HuH-7 (cell line): ENCODE measurements around the gene DLL1.

Experiments
- DNase-seq: peaks from one replicate; pipeline ENCODE4 v3.0.0; 2011; ENCODE audit warnings: low spot score

The DLL1 gene

DNA sequence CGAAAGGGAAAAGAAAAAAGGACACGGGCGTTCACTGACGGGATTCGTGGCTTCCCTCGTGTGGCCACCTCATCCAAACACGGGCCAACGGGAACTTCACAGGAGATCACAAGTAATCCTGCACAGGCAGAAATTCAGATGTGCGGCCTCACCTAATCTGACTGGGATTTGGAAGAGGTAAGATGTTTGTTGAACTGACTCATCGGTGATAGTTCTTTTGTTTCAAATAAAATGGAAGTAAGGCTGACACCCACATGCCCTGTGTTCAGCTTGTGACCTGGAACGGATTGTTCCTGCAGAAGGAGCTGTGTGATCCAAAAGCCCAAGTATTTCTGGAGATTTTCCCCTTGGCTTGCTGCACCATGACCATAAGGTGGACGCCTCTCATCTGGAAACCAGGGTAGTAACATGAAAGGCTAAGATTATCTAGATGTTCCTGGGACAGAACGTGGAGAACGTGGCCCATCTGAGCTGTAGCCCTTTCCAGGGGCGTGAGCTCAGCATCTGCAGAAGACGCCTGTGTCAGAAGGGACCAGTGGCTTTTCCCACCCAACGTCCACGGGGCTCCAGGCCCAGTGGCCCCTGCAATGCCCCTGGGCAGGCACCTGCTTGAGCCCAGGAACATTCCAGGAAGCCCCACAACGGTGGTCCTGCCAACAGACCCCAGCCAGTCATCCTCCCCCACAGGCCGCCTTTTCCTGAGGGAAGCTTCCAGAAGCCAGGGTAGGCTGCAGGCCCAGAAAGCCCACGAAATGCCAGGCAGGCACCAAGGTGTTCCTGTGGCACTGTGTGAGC is 39.7 kb downstream of the DLL1 start:
- DNase-seq, result no peak

DNA sequence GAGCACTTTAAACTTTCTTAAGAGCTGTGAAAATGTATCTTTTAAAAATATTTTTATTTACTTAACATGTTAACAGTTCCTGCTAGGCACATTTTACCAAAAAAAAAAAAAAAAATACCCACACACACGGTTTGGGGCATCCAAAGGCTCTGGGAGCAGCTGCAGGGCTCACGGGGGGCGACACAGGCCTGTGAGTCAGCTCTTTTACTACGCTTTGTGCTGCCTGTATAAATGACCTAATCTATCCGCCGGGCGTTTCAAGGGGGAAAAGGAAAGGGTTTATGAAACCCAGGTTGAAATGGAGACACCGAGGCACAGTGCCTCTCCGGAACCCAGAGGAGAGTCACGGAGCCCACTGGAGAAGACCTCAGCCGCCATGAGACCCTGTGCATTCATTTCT is 40.4 kb downstream of the DLL1 start:
- no peak for DNase-seq

DNA sequence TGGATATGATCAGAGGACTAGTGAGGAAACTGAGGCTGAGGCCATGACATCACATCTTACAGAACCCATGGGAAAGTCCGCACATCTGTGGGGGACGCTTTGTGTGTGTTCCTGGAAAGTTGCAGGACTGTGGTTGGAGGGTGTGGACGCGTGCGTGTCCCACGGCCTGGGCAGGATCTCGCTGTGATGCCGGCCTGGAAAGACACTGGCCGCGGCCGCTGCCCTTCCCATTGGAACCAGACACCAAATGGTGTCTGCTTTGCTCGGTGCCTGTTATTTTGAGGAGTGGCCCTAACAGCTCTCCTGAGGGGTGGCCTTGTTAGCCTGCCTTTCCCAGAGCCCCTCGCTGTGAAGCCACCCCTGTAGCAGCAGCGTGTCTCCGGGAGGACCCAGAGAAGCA is 41.1 kb downstream of the DLL1 start:
- DNase-seq, result no peak

DNA sequence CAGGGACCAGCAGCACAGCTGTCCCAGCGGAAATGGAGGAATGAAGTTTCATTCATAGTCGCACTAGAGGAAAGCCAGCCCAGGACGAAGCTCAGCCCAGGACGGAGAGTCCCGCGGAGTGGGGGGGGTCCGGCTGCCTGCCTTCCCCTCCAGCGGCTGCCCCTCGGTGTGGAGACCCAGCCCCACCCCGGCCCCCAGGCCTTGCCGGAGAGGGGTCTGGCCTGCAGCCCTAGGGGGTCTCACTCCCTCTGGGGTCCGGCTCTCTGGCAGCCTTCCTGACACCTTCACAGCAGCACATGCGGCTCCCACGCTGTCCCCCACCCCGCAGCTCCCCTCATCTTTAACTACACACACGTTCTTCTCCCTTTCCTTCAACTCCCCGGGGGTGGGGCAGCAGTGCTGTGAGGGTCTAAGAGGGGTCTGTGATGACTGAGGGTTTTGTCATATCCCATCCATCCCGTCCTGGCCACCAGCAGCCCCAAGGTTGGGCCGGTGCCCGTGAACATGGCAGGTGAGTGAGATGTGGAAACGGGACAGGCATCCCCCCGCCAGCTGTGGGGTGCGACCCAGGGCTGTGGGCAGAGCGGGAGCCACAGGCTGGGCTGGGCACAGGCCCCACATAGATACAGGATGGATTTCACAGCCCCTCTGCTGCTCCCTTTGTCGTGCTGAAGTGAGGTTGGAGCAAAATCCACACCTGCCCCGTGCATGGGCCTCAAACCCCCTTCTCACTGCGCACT is 41.8 kb downstream of the DLL1 start:
- DNase-seq, result no peak

DNA sequence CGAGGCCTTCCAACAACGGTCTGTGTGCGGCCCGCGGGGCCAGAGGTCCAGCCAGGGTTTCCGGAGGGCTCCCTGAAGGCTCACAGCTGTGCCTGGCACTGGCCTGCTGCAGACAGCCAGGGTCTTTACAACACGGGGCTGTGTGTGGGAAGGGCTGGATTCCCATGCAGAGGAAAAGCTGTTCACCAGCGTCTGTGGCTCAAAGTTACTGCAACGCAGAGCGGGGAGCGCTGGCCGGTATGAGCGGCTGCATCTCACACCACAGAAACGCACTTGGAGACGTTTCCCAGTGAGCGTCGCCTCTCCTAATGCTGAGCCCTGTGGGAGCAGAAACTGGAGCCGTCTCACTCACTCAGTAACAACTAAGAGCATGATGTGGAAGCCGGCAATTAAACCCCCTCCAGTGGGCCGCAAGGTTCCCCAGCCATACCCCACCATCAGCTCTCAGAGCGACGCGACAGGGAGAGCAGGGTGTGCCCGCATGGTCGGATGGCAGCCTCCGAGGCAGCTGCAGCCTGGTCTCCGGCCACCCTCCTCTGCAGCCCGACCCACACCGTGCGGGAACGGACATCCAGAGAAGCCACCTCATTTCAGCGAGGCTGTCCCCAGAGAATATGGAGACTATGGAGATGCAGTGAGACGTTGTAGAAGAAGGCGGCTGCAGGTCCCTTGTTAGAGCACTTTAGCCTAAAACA is 42.6 kb downstream of the DLL1 start:
- no peak for DNase-seq

DNA sequence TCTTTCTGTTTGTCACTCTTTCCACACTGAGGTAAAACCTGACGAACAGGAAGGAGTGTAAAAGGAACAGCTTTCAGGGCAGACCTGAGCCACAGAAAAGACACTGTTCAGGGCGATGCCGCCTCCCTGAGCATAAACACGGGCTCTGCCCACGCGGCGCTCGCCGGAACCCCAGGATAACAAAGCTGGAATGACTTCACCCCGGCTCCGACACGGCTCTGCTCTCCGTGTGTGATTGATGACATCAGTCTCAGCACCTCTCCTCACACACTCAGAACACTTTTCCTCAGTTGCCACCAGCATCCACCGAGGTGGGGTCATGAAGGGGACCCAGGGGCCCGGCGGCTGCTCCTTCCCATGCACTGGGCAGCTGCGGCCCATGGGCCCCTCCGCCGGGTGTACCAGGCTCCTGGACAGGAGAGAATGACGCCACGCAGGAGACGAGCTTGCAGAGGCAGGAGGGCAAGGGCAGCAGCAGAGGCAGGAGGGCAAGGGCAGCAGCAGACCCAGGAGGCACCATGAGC is 43.6 kb downstream of the DLL1 start:
- no peak for DNase-seq

DNA sequence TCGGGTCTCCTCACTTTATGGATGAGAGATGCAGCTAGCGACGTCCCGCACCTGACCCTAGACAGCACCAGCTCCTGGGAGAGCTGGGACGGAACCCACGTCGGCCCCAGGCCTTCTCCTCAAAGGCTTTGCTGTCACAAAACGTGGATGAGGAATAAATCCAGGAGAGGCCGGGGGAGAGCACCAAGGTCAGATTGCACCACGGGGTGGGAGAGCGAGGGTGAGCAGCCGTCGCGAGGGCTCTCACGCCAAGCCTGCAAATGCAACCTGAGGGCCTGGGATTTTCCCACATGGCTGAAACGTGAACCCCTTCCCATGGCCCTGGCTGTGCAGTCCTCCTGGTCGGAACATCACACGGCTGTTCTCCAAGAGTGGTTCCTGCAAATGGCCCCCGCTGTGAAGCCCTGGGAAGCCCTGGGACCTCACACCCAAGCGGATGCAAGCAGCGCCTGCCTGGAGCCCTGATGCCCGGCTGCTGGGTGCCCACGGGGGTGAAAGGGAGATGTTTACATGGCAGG is 45.3 kb downstream of the DLL1 start:
- DNase-seq, result no peak

DNA sequence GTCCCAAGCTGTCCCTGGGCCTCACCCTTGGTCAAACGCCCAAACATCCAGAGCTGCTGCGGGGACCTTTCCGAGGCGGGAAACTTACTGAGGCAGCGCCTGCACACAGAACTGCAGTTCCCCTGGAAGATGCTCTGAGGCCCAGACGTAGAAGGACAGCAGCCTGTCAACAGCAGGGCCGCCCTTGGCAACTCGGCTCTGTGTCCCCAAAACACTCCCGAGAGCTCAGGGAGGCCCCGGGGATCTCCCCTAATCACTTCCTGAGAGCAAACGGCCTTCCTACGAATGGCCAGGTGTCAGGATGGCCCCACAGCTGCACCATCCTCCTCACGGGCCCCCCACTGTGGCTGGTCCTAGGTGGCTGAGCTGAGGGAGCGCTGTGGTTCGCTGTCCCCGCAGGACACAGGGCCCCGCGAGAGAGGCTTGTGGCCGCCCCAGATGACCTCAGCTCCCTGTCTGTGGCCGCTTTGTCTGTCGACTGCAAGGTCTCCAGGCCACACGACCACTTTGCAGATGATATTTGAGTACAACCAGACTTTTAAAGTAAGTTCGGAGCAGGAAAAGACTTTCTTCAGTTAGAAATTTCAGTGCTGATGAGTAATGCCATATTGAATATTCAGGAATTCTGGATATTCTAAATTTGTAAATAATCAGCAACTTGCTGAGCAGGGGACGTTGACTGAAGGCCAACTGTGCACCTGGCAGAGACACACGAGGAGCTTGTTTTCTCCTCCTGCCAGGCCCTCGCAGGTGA is 46.0 kb downstream of the DLL1 start:
- no peak for DNase-seq

DNA sequence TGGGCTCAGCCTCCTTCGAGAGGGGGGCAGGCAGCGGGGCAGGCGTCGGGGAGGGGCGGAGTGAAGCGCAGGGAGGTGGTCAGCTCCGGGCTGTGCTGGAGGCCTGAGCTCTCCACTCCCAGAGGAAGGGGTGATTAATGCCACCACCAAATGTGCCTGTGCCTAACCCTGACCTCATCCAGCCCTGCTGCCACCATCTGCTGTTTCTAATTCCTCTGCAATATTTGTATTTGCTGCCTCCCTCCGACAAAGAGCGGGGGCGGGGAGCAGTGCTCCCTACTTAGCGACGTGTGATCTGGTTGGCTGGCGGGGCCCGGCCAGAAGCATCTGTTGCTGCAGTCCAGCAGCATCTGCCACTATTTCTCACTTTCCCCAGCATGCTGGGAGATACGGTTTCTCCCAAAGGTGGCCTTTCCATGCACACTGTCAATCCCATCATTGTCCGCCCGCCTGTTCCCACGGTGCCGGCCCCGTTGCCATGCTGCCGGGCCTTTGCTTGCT is 47.0 kb downstream of the DLL1 start:
- DNase-seq, result no peak

DNA sequence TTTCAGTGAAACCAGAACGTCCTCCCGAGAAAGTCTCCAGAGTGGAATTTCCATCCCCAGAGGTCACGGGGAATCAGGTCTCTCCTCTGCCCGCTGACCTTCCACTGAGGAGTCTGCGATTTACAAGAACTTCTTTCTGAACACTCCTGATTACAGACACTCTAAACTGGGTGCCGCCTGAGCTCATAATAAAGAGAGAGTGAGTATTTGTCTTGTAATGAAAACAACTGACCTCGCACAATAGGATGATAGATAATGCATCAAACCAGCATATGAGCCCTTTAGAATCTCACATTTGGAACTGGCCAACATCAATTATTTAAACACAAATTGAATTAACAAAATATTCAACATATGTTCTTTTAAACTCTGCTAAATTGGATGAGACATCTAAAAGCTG is 47.5 kb downstream of the DLL1 start:
- no peak for DNase-seq

DNA sequence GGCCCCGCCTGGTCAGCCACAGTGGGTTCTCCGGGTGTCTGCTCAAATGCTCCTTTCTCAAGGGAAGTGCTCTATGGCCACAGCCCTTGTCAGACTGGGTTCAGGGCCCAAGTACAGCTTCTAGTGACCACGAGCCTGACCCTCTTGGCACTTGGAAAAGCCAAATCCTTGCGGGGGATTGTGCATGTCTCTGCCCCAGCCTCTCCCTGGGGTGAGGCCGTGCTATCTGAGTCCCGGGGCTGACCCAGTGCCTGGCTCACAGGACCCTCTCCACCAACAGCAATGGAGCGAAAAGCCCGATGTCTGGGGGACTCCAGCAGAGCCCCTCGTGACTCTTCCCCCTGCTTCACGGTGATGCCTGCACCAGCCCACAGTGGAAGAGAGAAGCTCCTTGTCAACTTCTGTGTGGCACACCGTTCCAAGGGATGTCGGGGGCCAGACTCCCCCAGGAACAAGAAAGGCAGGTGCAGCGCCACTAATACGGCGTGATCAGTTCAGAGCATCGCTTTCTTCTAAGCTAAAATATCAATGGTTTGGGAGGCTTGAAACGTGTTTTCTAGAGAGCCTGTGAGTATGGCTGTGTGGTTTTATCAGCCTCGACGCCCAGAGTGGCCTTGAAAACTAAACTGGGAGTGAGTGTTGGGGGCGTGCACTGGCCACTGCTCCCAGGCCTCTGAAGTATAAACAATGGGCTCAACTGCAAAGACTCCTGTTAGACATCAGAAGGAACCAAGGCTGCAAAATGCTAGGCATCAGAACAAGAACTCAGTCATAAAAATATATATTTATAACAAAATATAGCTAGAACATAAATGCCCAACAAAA is 51.9 kb downstream of the DLL1 start:
- no peak for DNase-seq

DNA sequence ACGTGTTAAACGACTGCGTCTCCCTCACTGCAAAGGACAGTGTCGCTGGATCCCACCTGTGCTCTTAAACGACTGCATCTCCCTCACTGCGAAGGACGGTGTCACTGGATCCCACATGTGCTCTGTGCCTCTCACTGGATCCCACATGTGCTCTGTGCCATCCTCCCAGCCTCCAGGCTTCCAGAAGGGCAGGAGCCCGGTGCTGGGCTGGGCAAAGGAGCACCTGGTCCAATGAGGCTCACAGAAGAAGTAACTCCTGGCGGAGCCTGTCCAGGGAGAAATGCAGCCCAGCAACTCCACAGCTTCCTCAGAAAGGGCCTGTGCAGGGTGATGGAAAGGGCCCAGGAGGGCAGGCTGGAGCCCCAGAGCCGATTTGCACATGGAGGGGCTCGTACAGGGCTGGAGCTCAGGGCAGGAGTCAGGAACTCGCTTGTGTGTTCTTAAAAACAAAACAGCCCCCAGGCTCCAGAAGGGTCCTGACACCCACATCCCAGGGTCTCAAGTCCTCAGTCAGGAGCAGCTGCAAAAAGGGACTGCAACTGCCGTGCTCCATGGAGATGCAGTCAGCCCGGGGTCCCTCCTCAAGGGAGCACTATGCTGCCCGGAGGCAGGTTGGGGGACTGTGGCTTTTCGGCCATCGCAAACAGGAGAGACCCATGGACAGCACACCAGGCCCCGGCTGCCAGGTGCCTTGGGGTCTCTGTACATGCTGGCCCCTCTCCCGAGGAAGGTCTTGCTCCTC is 52.7 kb downstream of the DLL1 start:
- no peak for DNase-seq

DNA sequence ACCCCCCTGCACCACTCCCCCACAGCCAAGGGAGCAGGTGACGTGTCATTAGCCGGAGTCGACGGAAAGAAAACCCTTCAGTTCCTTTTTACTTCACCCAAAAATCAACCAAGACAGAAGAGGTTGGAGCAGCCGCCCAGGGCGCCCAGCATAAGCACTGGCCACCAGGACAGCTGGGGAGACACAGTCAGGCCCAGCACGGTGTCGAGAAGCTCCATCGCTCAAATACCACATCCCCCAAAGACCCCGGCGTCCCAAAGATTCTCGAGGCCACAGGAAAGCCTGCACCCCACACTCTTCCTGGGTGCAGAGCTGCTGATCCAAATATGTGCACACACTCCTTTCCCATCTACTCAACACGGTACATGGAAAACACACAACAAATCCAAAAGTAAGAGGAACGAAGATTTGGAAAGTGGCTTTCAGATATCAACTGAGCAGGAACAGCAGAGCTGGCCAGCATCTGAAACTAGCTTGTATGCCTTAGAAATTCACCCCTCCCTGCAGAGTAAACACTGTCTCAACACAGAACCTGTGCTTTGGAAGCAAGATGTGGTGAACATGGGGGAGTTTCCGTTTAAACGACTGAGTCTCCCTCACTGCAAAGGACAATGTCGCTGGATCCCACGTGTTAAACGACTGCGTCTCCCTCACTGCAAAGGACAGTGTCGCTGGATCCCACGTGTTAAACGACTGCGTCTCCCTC is 54.6 kb downstream of the DLL1 start:
- DNase-seq, result no peak

DNA sequence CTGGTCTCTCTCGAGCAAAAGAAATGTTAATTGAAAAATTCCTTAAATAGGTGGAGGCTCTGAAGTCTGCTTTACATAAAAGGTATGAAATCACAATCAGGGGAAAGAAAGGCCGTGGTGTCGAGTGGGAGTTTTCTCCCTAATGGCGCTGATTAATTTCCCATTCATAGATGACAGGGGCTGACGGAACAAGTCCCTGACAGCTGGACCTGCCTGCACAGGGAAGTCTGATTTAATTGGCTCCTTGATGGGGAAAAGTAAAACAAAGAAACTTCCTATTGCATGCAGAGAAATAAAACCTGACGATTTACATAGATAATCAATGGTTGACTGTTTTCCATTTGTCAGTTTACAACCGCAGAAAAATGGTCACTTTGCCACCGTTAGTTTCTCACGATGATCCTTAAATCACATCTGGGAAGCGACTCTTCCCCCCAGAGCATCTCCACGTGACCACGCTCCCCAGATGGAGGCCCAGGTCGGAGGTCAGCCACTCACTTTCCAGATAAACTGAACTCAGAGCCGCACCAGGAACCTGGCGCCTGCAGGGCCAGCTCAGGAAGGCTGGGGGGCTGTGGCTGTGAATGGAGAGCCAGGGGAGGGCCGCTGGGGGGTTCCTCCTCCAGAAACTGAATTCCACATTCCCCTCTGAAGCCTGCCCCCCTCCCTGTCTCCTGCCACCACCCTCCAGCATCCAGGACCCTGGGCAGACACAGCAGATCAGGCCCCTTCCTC is 55.3 kb downstream of the DLL1 start:
- DNase-seq, result no peak

DNA sequence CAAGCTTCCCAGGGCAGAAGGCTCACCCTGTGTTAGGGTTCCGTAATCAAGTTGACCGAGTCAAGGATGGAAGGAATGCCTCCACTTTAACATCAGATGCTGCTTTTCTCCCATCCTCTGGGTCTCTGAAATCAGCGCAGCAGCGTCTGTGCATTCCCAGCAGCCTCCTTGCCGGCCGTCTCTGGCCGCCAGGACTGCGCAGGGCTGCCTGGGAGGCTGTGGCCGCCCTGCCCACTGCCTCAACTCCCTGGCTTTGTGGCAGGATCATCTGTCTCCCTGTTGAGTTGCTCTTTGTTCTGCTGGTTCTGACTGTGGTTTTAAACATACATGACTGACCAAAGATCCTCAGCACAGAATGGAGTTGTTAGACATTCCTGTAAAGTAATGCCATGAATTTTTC is 56.5 kb downstream of the DLL1 start:
- DNase-seq, result no peak

DNA sequence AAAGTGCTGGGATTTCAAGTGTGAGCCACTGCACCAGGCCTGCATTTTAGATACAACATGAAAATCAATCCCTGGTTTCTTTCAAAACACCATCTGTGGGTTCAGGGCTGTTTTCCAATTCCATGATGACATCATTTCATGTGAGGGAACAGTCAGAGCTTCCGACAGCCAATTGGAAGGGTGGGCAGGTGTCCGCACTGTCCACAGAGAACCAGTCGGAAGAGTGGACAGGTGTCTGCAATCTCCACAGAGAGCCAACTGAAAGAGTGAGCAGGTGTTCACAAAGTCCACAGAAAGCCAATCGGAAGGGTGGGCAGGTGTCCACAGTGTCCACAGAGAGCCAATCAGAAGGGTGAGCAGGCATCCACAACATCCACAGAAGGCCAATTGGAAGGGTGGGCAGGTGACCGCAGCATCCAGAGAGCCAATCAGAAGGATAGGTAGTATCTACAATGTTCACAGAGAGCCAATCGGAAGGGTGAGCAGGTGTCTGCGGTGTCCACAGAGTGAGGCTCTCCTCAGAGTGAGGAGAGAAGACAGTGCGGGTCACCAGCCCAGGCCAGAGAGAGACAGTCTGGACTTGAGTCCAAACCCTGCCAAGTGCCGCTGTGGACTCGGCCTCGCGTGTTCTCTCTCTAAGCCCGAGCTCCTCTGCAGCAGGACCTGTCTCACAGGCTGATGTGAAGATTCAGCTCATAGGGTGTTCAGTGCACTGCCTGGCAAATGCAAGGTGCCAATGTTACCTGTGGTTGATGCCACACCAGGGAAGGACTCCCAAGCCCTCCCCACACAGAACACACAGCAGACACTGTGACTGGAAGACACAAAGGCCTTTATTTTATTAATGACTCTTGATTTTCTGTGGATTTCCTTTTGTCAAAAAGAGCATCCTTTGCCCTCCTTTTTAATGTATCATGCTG is 57.3 kb downstream of the DLL1 start:
- no peak for DNase-seq
